Chondrocyte (in vitro differentiated cells): ENCODE results near the gene RC3H1. TPM values are rescaled to one million over a fixed set of nuclear protein-coding genes. Genes with fewer than 3 reads are reported as not detected.
"Not testable (repeated sequence)": the region's sequence is repeated elsewhere in the genome, so short reads cannot be mapped to it uniquely, and the experiment has no call there.

Experiments
- DNase-seq: peaks from one replicate; pipeline ENCODE4 v3.0.0; 2021; ENCODE audit warnings: mixed read lengths, low spot score
- H3K27ac Mint-ChIP-seq: one replicate; pipeline ENCODE4 v1.8.0; 2021; ENCODE audit warnings: mild to moderate bottlenecking, moderate library complexity, mixed read lengths; ENCODE audit not compliant: unreplicated experiment
- H3K27me3 Mint-ChIP-seq: 2 replicates; pipeline ENCODE4 v1.8.0; 2021; ENCODE audit warnings: low read depth, mixed read lengths
- H3K36me3 Mint-ChIP-seq: 2 replicates; pipeline ENCODE4 v1.8.0; 2021; ENCODE audit warnings: low read depth, mixed read lengths
- H3K4me1 Mint-ChIP-seq: 2 replicates; pipeline ENCODE4 v1.8.0; 2021; ENCODE audit warnings: low read depth, mild to moderate bottlenecking, mixed read lengths
- H3K4me3 Mint-ChIP-seq: one replicate; pipeline ENCODE4 v1.8.0; 2021; ENCODE audit warnings: mild to moderate bottlenecking, moderate library complexity, mixed read lengths; ENCODE audit not compliant: unreplicated experiment
- H3K9me3 Mint-ChIP-seq: 2 replicates; pipeline ENCODE4 v1.8.0; 2021; ENCODE audit warnings: low read depth, mixed read lengths
- CTCF ChIP-seq: fragments of 200-600 bp; sonication (generic); IDR thresholded peaks from 2 replicates; pipeline ENCODE4 v1.5.0; 2021; ENCODE audit warnings: antibody characterized with exemption, mild to moderate bottlenecking, moderate library complexity
- total RNA-seq: library from RNA; stranded (reverse); gene quantifications from 3 replicates; pipeline ENCODE4 v1.2.1, GENCODE V29; 2021

Gene RC3H1
- total RNA-seq, 1 donor from 2014 or later: 24.7 TPM

- Mint-ChIP-seq H3K4me3 (no peak overlapping the region), H3K4me1 (peaks cover 4% of the 10 kb centered on the region), H3K27me3 (no peaks in the 10 kb centered on the region), H3K27ac (no peak overlapping the region), H3K36me3 (no peaks in the 10 kb centered on the region), H3K9me3 (no peaks in the 10 kb centered on the region)
- no peak for TF ChIP-seq CTCF
- DNase-seq: no peak
These were observed 27.4 kb upstream of the RC3H1 start for GRCh38 chr1:174049514-174049913.

GRCh38 chr1:174044418-174045222, 22.5 kb upstream of the RC3H1 start:
- Mint-ChIP-seq H3K4me3 (no peak overlapping the region), H3K36me3 (no peaks in the 10 kb centered on the region), H3K4me1 (no peaks in the 10 kb centered on the region), H3K27ac (no peak overlapping the region), H3K27me3 (no peaks in the 10 kb centered on the region), H3K9me3 (no peaks in the 10 kb centered on the region)
- TF ChIP-seq CTCF: no peak
- no peak for DNase-seq

- H3K9me3 Mint-ChIP-seq, DNase-seq, H3K4me3 Mint-ChIP-seq, H3K27ac Mint-ChIP-seq, H3K36me3 Mint-ChIP-seq, H3K4me1 Mint-ChIP-seq, H3K27me3 Mint-ChIP-seq: not testable (repeated sequence)
These were observed 20.4 kb upstream of the RC3H1 start for GRCh38 chr1:174042509-174042908.

- no peak overlapping the region for H3K4me3 Mint-ChIP-seq
These were observed 19.2 kb upstream of the RC3H1 start for GRCh38 chr1:174041369-174041768.

GRCh38 chr1:174040387-174040786, 18.2 kb upstream of the RC3H1 start:
- H3K27me3 Mint-ChIP-seq: no peaks in the 10 kb centered on the region
- no peak for TF ChIP-seq CTCF
- no peak for DNase-seq

More at GRCh38 chr1:174041369-174041768, 19.2 kb upstream of the RC3H1 start:
- Mint-ChIP-seq H3K36me3 (no peaks in the 10 kb centered on the region), H3K27me3 (no peaks in the 10 kb centered on the region), H3K27ac (no peak overlapping the region), H3K9me3 (no peaks in the 10 kb centered on the region), H3K4me1 (no peaks in the 10 kb centered on the region)
- no peak for TF ChIP-seq CTCF
- DNase-seq: no peak

GRCh38 chr1:174039027-174039426, 16.9 kb upstream of the RC3H1 start:
- H3K9me3 Mint-ChIP-seq: no peaks in the 10 kb centered on the region
- no peak for DNase-seq
- H3K4me3 Mint-ChIP-seq: no peak overlapping the region
- no peak overlapping the region for H3K27ac Mint-ChIP-seq
- TF ChIP-seq CTCF: no peak
- no peaks in the 10 kb centered on the region for H3K4me1 Mint-ChIP-seq
- no peaks in the 10 kb centered on the region for H3K27me3 Mint-ChIP-seq
- no peaks in the 10 kb centered on the region for H3K36me3 Mint-ChIP-seq

More at GRCh38 chr1:174040387-174040786, 18.2 kb upstream of the RC3H1 start:
- Mint-ChIP-seq H3K27ac (no peak overlapping the region), H3K36me3 (no peaks in the 10 kb centered on the region), H3K4me3 (no peak overlapping the region), H3K4me1 (no peaks in the 10 kb centered on the region), H3K9me3 (no peaks in the 10 kb centered on the region)
